ENCODE results near the gene C1orf167. TPM values are rescaled to one million over a fixed set of nuclear protein-coding genes. Genes with fewer than 3 reads are reported as not detected.

Gene C1orf167
- total and polyA plus RNA-seq, 2 donors from 2014 or later: 1.9 to 4.2 TPM

- H3K4me3 ChIP-seq (ENCODE audit: low read length in 3 of 3): no peak overlapping the region
- no peak overlapping the region for H3K27ac ChIP-seq (ENCODE audit: low read depth in 2 of 2, low read length in 2 of 2)
- H3K36me3 ChIP-seq (ENCODE audit: control insufficient read depth in 2 of 3, insufficient read depth in 3 of 3, low read length in 3 of 3): peaks cover 0 to 58% (median 42%) of the 10 kb centered on the region in 3 donors
- no peak for FAIRE-seq
- H3K27me3 ChIP-seq (ENCODE audit: control insufficient read depth, insufficient read depth, low read length): no peaks in the 10 kb centered on the region
- H3K4me1 ChIP-seq (ENCODE audit: control insufficient read depth in 2 of 3, insufficient read depth in 2 of 3, low read depth in 1 of 3, low read length in 3 of 3): no peaks in the 10 kb centered on the region
- no peak overlapping the region for H3K9ac ChIP-seq (ENCODE audit: low read length in 3 of 3)
- intact Hi-C loops (cut with DNase I): no loop called here
- DNase-seq: no peak
- no peaks in the 10 kb centered on the region for H3K9me3 ChIP-seq (ENCODE audit: control insufficient read depth in 2 of 3, insufficient read depth in 1 of 3, low read length in 3 of 3)
- TF ChIP-seq CTCF (IDR thresholded peaks at IDR 0.05; ENCODE audit: borderline replicate concordance, extremely low read depth, insufficient read depth): no peak
Measured at GRCh38 chr1:11823366-11824137, 61.6 kb downstream of the C1orf167 start.

DNA sequence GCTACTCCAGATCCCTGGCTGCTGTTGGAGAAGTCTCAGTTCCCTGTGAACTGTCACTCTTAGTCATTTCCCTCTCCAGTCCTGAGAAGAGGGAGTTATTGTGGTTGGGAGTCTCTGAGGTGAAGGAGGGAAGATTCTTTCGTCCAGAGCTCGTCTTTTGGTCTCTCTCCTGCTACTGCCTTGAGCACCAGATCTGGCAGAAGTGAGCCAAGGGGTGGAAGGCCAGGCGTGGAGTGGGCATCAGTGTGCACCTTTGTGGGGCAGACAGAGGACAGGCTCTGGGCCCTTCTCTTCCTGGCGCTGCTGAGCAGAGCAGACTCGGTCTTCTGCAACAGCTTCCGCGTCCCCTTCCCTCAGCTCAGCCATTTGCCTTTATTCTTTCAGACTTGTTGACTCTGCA lies 63.1 kb downstream of the C1orf167 start:
- no peak overlapping the region for H3K9ac ChIP-seq (ENCODE audit: low read length in 3 of 3)
- H3K27me3 ChIP-seq (ENCODE audit: control insufficient read depth, insufficient read depth, low read length): no peaks in the 10 kb centered on the region
- no peak for TF ChIP-seq CTCF (IDR thresholded peaks at IDR 0.05; ENCODE audit: borderline replicate concordance, extremely low read depth, insufficient read depth)
- H3K4me1 ChIP-seq (ENCODE audit: control insufficient read depth in 2 of 3, insufficient read depth in 2 of 3, low read depth in 1 of 3, low read length in 3 of 3): no peaks in the 10 kb centered on the region
- H3K4me3 ChIP-seq (ENCODE audit: low read length in 3 of 3): no peak overlapping the region
- FAIRE-seq (no peak), DNase-seq (peak in 1 of 5 donors; percentile 40)
- peaks cover 2 to 60% (median 51%) of the 10 kb centered on the region in 3 donors for H3K36me3 ChIP-seq (ENCODE audit: control insufficient read depth in 2 of 3, insufficient read depth in 3 of 3, low read length in 3 of 3)
- no peak overlapping the region for H3K27ac ChIP-seq (ENCODE audit: low read depth in 2 of 2, low read length in 2 of 2)
- H3K9me3 ChIP-seq (ENCODE audit: control insufficient read depth in 2 of 3, insufficient read depth in 1 of 3, low read length in 3 of 3): no peaks in the 10 kb centered on the region
- intact Hi-C loops (cut with DNase I): no loop called here

GRCh38 chr1:11826946-11827345 lies 65.0 kb downstream of the C1orf167 start:
- peaks cover 2 to 64% (median 52%) of the 10 kb centered on the region in 3 donors for H3K36me3 ChIP-seq (ENCODE audit: control insufficient read depth in 2 of 3, insufficient read depth in 3 of 3, low read length in 3 of 3)
- H3K9ac ChIP-seq (ENCODE audit: low read length in 3 of 3): no peak overlapping the region
- intact Hi-C loops (cut with DNase I): no loop called here
- no peaks in the 10 kb centered on the region for H3K27me3 ChIP-seq (ENCODE audit: control insufficient read depth, insufficient read depth, low read length)
- no peak overlapping the region for H3K4me3 ChIP-seq (ENCODE audit: low read length in 3 of 3)
- DNase-seq: no peak
- H3K9me3 ChIP-seq (ENCODE audit: control insufficient read depth in 2 of 3, insufficient read depth in 1 of 3, low read length in 3 of 3): no peaks in the 10 kb centered on the region
- no peak overlapping the region for H3K27ac ChIP-seq (ENCODE audit: low read depth in 2 of 2, low read length in 2 of 2)
- TF ChIP-seq CTCF (IDR thresholded peaks at IDR 0.05; ENCODE audit: borderline replicate concordance, extremely low read depth, insufficient read depth): no peak
- FAIRE-seq: no peak
- H3K4me1 ChIP-seq (ENCODE audit: control insufficient read depth in 2 of 3, insufficient read depth in 2 of 3, low read depth in 1 of 3, low read length in 3 of 3): no peaks in the 10 kb centered on the region
